ENCODE measurements around the gene RTN1. TPM values are rescaled to one million over a fixed set of nuclear protein-coding genes. Genes with fewer than 3 reads are reported as not detected.

RTN1 gene
- total RNA-seq, 1 experiment from 2014 or later: 1.1 TPM

DNA sequence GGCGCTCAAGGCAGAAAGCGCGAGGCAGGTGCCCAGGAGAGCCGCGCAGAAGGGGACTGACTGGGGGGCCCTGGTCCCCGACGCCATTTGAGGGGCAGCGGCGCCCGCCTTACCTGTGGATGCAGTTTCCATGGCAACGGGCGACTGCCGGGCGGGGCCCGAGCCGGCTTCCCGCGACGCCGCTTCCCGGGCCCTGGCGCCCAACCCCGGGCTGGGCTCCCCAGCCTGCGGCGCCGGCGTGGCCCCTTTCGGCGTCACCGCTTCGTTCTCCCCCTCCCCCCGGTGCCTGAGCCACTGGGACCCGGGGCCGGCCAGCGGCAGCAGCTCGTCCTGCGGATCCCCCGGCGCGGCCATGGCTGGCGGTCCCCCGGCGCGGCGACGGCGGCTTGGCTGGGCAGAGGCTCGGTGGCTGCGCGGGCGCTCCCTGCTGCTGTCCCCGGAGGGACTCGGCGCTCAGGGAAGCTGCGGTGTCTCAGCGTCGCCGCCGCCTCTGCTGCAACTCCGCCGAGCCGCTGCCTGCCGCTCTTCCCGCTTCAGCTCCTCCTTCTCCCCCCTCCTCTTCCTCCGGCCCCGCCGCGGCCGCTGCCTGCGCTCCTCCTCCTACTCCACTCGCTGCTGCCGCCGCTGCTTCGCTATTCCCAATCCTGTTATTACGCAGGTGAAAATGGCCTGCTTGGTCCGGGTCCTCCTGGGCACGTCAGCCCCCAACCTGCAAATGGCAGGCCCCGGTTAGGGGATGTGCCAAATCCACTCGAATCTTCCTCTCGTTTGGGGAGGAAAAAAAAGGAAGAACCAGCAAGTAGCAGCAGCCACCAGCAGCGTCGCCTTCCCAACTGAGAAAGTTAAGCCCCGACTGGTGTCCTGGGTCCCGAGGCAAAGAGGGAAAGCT, at the start of gene RTN1 (continued):
- TF ChIP-seq, protein P1, sequence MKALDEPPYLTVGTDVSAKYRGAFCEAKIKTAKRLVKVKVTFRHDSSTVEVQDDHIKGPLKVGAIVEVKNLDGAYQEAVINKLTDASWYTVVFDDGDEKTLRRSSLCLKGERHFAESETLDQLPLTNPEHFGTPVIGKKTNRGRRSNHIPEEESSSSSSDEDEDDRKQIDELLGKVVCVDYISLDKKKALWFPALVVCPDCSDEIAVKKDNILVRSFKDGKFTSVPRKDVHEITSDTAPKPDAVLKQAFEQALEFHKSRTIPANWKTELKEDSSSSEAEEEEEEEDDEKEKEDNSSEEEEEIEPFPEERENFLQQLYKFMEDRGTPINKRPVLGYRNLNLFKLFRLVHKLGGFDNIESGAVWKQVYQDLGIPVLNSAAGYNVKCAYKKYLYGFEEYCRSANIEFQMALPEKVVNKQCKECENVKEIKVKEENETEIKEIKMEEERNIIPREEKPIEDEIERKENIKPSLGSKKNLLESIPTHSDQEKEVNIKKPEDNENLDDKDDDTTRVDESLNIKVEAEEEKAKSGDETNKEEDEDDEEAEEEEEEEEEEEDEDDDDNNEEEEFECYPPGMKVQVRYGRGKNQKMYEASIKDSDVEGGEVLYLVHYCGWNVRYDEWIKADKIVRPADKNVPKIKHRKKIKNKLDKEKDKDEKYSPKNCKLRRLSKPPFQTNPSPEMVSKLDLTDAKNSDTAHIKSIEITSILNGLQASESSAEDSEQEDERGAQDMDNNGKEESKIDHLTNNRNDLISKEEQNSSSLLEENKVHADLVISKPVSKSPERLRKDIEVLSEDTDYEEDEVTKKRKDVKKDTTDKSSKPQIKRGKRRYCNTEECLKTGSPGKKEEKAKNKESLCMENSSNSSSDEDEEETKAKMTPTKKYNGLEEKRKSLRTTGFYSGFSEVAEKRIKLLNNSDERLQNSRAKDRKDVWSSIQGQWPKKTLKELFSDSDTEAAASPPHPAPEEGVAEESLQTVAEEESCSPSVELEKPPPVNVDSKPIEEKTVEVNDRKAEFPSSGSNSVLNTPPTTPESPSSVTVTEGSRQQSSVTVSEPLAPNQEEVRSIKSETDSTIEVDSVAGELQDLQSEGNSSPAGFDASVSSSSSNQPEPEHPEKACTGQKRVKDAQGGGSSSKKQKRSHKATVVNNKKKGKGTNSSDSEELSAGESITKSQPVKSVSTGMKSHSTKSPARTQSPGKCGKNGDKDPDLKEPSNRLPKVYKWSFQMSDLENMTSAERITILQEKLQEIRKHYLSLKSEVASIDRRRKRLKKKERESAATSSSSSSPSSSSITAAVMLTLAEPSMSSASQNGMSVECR (CRISPR knock-in tag; IDR thresholded peaks at IDR 0.05; ENCODE audit: borderline replicate concordance): no peak

DNA sequence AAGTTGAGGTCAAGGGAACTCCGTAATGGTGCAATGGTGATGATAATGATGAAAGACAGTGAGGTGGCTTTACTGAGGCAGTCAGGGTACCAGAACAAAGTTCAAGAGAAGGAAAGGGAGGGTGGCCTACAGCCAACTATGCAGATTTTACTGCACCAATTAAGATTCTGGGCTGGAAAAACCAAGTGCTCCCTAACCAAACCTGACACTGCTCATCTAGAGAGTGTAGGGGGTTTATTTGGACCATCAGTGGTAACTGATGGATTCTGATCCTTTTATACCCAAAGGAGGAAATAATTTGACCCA, 49.8 kb upstream of the RTN1 start:
- TF ChIP-seq JUN (CRISPR knock-in tag; IDR thresholded peaks at IDR 0.05): no peak
- TF ChIP-seq MYBL2 (CRISPR knock-in tag; IDR thresholded peaks at IDR 0.05): no peak
- no peak for TF ChIP-seq ZNF121 (CRISPR knock-in tag; IDR thresholded peaks at IDR 0.05)
- TF ChIP-seq EMX1 (CRISPR knock-in tag; IDR thresholded peaks at IDR 0.05): no peak
- TF ChIP-seq, protein P2, sequence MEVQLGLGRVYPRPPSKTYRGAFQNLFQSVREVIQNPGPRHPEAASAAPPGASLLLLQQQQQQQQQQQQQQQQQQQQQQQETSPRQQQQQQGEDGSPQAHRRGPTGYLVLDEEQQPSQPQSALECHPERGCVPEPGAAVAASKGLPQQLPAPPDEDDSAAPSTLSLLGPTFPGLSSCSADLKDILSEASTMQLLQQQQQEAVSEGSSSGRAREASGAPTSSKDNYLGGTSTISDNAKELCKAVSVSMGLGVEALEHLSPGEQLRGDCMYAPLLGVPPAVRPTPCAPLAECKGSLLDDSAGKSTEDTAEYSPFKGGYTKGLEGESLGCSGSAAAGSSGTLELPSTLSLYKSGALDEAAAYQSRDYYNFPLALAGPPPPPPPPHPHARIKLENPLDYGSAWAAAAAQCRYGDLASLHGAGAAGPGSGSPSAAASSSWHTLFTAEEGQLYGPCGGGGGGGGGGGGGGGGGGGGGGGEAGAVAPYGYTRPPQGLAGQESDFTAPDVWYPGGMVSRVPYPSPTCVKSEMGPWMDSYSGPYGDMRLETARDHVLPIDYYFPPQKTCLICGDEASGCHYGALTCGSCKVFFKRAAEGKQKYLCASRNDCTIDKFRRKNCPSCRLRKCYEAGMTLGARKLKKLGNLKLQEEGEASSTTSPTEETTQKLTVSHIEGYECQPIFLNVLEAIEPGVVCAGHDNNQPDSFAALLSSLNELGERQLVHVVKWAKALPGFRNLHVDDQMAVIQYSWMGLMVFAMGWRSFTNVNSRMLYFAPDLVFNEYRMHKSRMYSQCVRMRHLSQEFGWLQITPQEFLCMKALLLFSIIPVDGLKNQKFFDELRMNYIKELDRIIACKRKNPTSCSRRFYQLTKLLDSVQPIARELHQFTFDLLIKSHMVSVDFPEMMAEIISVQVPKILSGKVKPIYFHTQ (CRISPR knock-in tag; IDR thresholded peaks at IDR 0.05): no peak
- TF ChIP-seq GABPB1 (CRISPR knock-in tag; IDR thresholded peaks at IDR 0.05): peak; percentile 73; the same call in 1 of the 2 replicates
- TF ChIP-seq, protein P3, sequence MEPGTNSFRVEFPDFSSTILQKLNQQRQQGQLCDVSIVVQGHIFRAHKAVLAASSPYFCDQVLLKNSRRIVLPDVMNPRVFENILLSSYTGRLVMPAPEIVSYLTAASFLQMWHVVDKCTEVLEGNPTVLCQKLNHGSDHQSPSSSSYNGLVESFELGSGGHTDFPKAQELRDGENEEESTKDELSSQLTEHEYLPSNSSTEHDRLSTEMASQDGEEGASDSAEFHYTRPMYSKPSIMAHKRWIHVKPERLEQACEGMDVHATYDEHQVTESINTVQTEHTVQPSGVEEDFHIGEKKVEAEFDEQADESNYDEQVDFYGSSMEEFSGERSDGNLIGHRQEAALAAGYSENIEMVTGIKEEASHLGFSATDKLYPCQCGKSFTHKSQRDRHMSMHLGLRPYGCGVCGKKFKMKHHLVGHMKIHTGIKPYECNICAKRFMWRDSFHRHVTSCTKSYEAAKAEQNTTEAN (CRISPR knock-in tag; IDR thresholded peaks at IDR 0.05): no peak
- TF ChIP-seq, protein P4, sequence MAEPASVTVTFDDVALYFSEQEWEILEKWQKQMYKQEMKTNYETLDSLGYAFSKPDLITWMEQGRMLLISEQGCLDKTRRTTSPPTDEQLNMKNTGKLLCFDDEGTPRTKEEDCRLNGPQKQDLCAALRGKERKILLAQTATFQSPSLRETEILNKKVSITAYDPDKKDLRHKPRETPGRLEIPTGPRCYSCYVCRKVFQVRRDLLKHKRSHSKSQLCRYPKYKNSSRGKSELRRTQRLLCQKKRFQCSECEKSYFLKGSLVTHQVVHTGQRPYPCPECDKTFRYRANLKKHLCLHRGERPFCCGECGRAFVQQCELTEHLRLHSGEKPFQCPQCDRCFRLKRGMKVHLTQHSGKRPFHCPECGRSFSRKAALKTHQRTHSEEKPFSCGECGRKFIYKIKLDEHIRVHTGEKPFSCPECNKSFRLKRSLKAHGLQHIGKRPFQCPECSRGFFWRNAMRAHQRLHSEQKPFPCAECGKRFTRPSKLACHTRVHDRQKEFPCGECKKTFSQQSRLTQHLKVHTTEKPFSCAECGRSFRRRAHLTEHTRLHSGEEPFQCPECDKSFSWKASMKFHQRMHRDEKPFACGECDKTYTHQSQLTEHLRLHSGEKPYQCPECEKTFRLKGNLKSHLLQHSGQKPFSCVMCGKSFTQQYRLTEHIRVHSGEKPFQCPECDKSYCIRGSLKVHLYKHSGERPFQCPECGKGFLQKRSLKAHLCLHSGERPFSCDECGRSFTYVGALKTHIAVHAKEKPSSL (CRISPR knock-in tag; conservative IDR thresholded peaks at IDR 0.05): no peak
- ATAC-seq (no peak), DNase-seq (ENCODE audit: low spot score) (no peak)
- no peaks in the 10 kb centered on the region; the same call in 1 of the 2 replicates for H3K9me3 Mint-ChIP-seq
- H3K36me3 Mint-ChIP-seq: peaks cover 9% of the 10 kb centered on the region
- H3K4me3 Mint-ChIP-seq: peak overlapping the region; percentile 87
- POLR2A ChIA-PET: interaction anchor here (1.0 kb wide), 1 partner anchor 22 kb away, joined by 3 read pairs; no protein-coding TSS in a partner anchor
- H3K27ac Mint-ChIP-seq: peak overlapping the region; percentile 85
- peaks cover 10% of the 10 kb centered on the region for H3K4me1 Mint-ChIP-seq
- no peaks in the 10 kb centered on the region for H3K27me3 Mint-ChIP-seq (ENCODE audit: low read depth)
- CTCF ChIA-PET: interaction anchor here (0.6 to 1.2 kb wide), 10 partner anchors 9 to 344 kb away, joined by 3 to 9 read pairs (median 4); partner anchors contain the start of genes CCDC175 and RTN1

Data from WTC11 (cell line).